Activated CD8-positive, alpha-beta T cell treated with anti-CD3 and anti-CD28 coated beads, Interleukin-2, amount 10 ng/mL, durations not matched to agents 7 days and 5 days (primary cell): ENCODE data around the gene IHH. TPM values are rescaled to one million over a fixed set of nuclear protein-coding genes. Genes with fewer than 3 reads are reported as not detected.

ENCODE experiments used
- ATAC-seq: fragments of 150-1000 bp; cut with Tn5 transposase; one replicate; pipeline ENCODE4 v1.10.0; 2021; ENCODE audit warnings: moderate library complexity
- CTCF ChIA-PET: fragments of 350-600 bp; sonication (Branson Sonifier 250); formaldehyde crosslinking; loops from one replicate; lab custom pipeline; 2021; ENCODE audit warnings: antibody characterized with exemption; lab: Charles Lee
- POLR2A ChIA-PET: fragments of 350-600 bp; sonication (Branson Sonifier 250); formaldehyde crosslinking; loops from one replicate; lab custom pipeline; 2021; ENCODE audit warnings: antibody characterized with exemption; lab: Charles Lee
- DNase-seq: peaks from one replicate; pipeline ENCODE4 v3.0.0-alpha.2; 2020
- H3K27ac Mint-ChIP-seq: one replicate; pipeline ENCODE4 v1.8.0; 2021; ENCODE audit warnings: mild to moderate bottlenecking, mixed read lengths
- H3K27me3 Mint-ChIP-seq: one replicate; pipeline ENCODE4 v1.8.0; 2021; ENCODE audit warnings: low read depth, mixed read lengths
- H3K36me3 Mint-ChIP-seq: one replicate; pipeline ENCODE4 v1.8.0; 2021; ENCODE audit warnings: low read depth, mixed read lengths
- H3K4me1 Mint-ChIP-seq: one replicate; pipeline ENCODE4 v1.8.0; 2021; ENCODE audit warnings: low read depth, mixed read lengths
- H3K4me3 Mint-ChIP-seq: one replicate; pipeline ENCODE4 v1.8.0; 2021; ENCODE audit warnings: mild to moderate bottlenecking, mixed read lengths
- H3K9me3 Mint-ChIP-seq: one replicate; pipeline ENCODE4 v1.8.0; 2022; ENCODE audit warnings: mixed read lengths; ENCODE audit not compliant: insufficient read depth
- total RNA-seq, 2 experiments: library from RNA; stranded (reverse); gene quantifications; one replicate each; pipeline ENCODE4 v1.2.3, GENCODE V29; 2021

Gene IHH
- total RNA-seq, 2 experiments from 2014 or later: not detected

DNA sequence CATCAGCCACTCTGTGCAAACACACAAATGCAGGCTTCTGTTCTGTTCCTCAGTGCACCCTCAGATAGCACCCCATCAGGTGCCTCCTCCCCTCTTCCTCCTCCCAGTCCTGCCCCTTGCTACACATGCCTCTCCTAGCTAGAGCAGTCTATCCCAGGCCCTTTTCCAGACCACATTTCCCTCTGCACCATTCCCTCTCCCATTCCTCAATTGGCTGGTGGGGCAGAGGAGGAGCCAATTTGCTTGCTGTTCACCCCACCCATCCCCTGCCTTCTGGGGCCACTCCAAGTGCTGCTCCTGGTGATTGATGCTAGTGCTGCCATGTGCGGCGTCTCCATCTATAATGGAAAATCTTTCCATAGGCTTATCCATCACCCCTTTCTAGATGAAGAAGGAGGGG is 24.8 kb downstream of the IHH start:
- no peak overlapping the region for H3K4me3 Mint-ChIP-seq
- H3K27me3 Mint-ChIP-seq: peaks cover 49% of the 10 kb centered on the region
- POLR2A ChIA-PET: no interaction called here
- ATAC-seq (no peak), DNase-seq (no peak)
- H3K4me1 Mint-ChIP-seq: no peaks in the 10 kb centered on the region
- CTCF ChIA-PET: no interaction called here
- no peak overlapping the region for H3K27ac Mint-ChIP-seq
- H3K36me3 Mint-ChIP-seq: no peaks in the 10 kb centered on the region
- H3K9me3 Mint-ChIP-seq: no peaks in the 10 kb centered on the region

DNA sequence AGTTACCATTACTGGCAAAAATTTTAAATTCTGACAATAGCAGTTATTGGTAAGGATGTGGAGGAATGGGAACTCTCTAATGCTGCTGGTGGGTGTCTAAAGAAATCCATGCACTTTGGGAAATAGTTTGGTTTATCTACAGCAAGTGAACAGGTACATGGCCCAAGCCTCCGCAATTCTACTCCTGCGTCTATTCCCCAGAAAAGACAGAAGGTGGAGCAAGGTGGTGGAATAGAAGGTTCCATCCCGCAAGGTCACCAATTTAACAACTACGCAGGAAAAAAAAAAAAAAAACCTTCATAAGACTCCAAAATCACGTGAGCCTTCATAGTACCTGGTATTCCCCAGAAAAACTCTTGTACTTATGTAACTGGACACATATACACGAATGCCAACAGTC is 25.9 kb downstream of the IHH start:
- H3K4me3 Mint-ChIP-seq: no peak overlapping the region
- POLR2A ChIA-PET: no interaction called here
- H3K36me3 Mint-ChIP-seq: no peaks in the 10 kb centered on the region
- ATAC-seq: no peak
- H3K9me3 Mint-ChIP-seq: no peaks in the 10 kb centered on the region
- H3K27me3 Mint-ChIP-seq: peaks cover 40% of the 10 kb centered on the region
- no peaks in the 10 kb centered on the region for H3K4me1 Mint-ChIP-seq
- no peak for DNase-seq
- no peak overlapping the region for H3K27ac Mint-ChIP-seq
- CTCF ChIA-PET: no interaction called here

DNA sequence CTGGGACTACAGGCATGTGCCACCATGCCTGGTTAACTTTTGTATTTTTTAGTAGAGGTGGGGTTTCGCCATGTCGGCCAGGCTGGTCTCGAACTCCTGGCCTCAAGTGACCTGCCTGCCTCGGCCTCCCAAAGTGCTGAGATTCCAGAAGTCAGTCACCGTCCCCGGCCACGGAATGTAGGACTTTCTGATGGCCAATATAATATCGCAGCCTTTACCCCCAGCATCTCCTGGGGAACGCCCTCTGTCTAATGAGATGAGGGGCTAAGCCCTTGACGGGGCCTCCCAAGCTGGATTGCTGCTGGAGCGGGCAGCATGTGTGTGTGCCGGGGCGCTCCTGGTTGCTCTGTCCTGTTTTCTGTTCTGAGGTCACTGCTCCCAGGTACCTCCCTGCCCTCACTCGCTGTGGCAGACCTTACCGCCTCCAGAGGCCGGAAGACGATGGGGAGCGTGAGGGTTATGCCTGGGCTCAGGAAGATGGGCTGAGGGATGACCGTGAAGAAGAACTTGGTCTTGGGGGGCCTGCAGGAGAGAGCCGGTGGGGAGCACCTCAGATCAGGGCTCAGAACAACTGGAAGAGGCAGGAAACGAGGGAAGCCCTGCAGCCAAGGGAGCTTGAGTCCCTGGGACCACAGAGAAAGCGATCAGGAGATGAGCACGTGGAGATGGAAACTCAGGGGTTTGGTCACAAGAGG is 28.5 kb downstream of the IHH start:
- H3K4me3 Mint-ChIP-seq: no peak overlapping the region
- no peaks in the 10 kb centered on the region for H3K4me1 Mint-ChIP-seq
- POLR2A ChIA-PET: no interaction called here
- H3K27me3 Mint-ChIP-seq: peaks cover 32% of the 10 kb centered on the region
- no peak for ATAC-seq
- CTCF ChIA-PET: no interaction called here
- no peaks in the 10 kb centered on the region for H3K36me3 Mint-ChIP-seq
- H3K9me3 Mint-ChIP-seq: no peaks in the 10 kb centered on the region
- H3K27ac Mint-ChIP-seq: no peak overlapping the region
- no peak for DNase-seq

DNA sequence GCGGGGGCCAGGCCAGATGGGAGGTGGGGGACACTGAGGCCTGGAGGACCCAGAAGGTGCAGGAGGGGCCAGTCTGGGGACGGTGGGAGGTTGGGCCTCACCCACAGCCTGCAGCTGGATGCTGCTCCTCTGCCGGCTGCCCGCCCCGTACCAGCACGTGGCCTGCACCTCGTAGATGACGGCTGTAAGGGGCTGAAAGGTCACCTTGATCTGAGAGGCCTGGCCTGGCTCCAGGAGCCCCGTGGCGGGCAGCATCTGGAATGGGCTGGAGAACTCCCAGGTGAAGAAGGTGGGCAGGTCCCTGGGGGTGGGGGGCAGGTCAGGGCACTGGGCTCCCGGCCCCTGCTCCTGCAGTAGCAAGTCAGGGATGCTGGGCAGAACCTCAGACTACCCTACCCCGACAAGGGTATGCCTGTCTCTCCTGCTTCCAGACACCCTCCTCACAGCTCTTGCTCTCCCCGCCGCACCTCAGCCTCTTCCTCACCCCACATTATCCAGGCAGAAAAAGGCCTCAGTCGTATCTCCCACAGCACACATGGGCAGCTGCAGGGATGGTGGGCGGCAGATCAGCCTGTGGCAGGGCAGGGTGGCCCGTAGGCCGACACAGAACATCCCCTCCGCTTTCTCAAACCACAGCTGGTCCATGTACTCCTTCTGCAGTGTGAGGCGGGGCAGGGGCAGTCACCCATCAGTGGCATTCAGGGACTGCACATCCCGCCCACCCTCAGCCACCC is 29.5 kb downstream of the IHH start:
- DNase-seq (no peak), ATAC-seq (no peak)
- no peak overlapping the region for H3K27ac Mint-ChIP-seq
- ChIA-PET POLR2A (no interaction called here), CTCF (interaction anchor here (2.0 to 2.3 kb wide), 2 partner anchors 42 to 123 kb away, joined by 9 to 29 read pairs; no protein-coding TSS in a partner anchor)
- no peaks in the 10 kb centered on the region for H3K36me3 Mint-ChIP-seq
- no peaks in the 10 kb centered on the region for H3K9me3 Mint-ChIP-seq
- no peak overlapping the region for H3K4me3 Mint-ChIP-seq
- no peaks in the 10 kb centered on the region for H3K4me1 Mint-ChIP-seq
- H3K27me3 Mint-ChIP-seq: peaks cover 32% of the 10 kb centered on the region

DNA sequence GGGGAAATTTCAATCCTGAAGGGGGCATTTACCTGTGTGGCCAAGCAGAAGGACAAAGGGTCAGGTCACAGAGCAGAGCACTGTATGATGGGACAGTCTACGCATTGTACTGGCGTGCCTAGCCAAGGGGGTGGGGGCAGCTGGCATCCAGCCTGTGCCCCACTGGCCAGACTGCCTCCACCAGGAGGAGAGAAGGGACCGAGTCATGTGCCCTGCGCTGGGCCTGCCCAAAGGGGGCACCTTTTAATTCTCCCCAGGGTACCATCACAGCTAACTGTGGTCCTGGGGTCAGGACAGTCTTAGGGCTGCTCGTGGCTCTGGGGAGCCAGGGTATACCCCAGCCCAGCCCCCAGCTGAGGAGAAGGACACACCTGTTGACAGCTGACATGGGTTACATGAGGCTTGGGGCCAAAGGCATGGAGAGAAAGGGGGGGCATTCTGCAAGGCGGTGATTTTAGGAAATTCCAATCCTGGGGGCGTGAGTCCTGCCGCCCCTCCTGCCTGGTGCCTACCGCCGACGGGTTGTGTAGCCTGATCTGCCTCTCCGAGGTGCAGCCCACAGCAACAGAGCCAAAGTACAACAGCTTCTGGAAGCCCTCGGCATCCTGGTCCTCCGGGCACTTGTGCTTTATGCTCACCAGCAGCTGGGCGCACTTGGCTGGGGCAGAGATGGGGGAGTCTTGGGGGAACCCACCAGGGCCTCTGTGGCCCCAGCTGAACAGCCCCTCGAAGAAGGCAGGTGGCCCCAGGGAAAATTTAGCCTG is 30.4 kb downstream of the IHH start:
- no peak overlapping the region for H3K4me3 Mint-ChIP-seq
- no peaks in the 10 kb centered on the region for H3K4me1 Mint-ChIP-seq
- no peak overlapping the region for H3K27ac Mint-ChIP-seq
- no peaks in the 10 kb centered on the region for H3K36me3 Mint-ChIP-seq
- ChIA-PET POLR2A (interaction anchor here (0.5 kb wide), 1 partner anchor 22 kb away, joined by 3 read pairs; no protein-coding TSS in a partner anchor), CTCF (interaction anchor here (0.6 to 2.3 kb wide), 57 partner anchors 10 to 361 kb away, joined by 3 to 29 read pairs (median 5); partner anchors contain the start of genes CFAP65 and SLC23A3)
- DNase-seq (no peak), ATAC-seq (no peak)
- H3K9me3 Mint-ChIP-seq: no peaks in the 10 kb centered on the region
- H3K27me3 Mint-ChIP-seq: peaks cover 27% of the 10 kb centered on the region

DNA sequence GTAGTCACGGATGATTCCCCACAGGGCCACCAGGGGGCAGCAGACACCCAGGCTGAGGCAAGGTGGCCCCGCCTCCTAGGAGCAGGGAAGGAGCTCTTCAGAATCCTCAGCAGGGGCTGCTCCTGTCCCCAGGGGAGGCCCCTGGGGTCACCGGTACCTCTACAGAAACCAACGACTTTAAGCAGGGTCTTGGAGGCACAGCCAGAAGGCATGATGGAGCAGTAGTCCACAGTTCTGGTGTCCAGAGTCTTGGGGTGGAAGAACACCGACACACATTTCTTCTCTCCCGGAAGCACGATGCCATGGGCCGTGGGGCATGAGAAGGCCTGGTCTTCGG is 30.9 kb downstream of the IHH start:
- H3K36me3 Mint-ChIP-seq: no peaks in the 10 kb centered on the region
- H3K27me3 Mint-ChIP-seq: peaks cover 22% of the 10 kb centered on the region
- ChIA-PET POLR2A (no interaction called here), CTCF (interaction anchor here (0.6 to 2.3 kb wide), 57 partner anchors 10 to 362 kb away, joined by 3 to 29 read pairs (median 5); partner anchors contain the start of genes CFAP65 and SLC23A3)
- H3K9me3 Mint-ChIP-seq: no peaks in the 10 kb centered on the region
- peak; percentile 91 for ATAC-seq
- no peak overlapping the region for H3K27ac Mint-ChIP-seq
- no peak overlapping the region for H3K4me3 Mint-ChIP-seq
- DNase-seq: peak; percentile 82
- H3K4me1 Mint-ChIP-seq: no peaks in the 10 kb centered on the region

DNA sequence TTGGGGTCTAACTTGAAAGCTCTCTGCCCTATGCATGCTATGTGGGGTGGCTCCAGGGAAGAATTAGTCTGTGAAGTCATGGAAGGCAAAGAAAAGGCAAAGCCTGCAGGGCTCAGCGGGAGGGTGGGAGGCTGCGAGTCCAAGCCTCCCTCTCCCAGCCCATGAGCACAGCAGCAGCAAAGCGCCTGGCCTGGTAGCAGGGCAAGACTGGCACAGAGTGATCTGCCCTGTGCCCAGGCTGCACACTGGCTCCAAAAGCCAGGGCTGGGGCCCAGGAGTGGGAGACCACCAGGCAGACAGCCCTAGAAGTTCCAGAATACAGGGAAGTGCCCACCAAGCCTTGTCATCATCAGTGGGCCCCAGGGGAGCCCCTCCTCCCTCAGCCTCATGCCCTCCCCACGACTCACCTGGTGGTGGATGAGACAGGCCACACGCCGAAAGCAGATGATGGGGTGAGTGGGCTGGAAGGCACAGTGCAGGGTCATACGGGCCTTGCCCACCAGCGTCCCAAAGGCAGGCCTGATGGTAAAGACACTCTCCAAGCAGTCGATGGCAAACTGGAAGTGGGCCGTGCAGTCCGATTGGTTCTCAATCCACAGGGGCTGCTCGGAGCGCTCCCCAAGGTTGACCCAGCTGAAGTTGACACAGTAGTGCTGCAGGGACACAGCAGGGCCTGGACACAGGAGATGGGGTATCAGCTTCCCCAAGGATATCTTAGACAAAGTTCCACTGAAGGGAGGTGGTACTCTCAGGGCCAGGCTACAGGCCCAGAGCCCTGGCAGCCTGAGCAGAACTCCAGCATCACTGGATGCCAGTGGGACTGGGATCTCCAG is 31.5 kb downstream of the IHH start:
- peak; percentile 14 for ATAC-seq
- Mint-ChIP-seq H3K4me3 (no peak overlapping the region), H3K27me3 (peaks cover 16% of the 10 kb centered on the region), H3K4me1 (no peaks in the 10 kb centered on the region), H3K27ac (no peak overlapping the region), H3K36me3 (no peaks in the 10 kb centered on the region), H3K9me3 (no peaks in the 10 kb centered on the region)
- no peak for DNase-seq
- CTCF ChIA-PET: interaction anchor here (0.6 to 2.3 kb wide), 55 partner anchors 10 to 362 kb away, joined by 3 to 29 read pairs (median 4); partner anchors contain the start of genes CFAP65 and SLC23A3
- POLR2A ChIA-PET: no interaction called here

DNA sequence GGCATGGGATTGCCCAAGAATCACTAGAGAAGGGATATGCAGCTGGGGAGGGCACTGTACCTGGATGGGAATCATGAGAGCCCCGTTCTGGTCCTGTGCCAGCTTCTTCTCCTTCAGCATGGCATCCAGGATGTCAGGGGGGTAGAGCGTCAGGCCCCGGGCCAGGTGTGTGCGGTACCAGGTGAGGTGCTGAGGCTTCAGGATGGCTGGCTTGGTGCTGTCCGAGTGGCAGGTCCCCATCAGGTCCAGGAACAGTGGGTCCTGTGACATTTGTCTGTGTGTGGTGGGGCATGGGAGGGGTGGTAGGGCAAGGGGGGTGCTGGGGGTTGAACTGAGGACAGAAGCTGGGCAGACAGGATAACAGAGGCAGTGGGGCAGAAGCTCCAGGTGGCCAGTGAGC is 32.6 kb downstream of the IHH start:
- Mint-ChIP-seq H3K27me3 (peaks cover 8% of the 10 kb centered on the region), H3K4me3 (no peak overlapping the region), H3K27ac (no peak overlapping the region), H3K4me1 (no peaks in the 10 kb centered on the region), H3K36me3 (no peaks in the 10 kb centered on the region), H3K9me3 (no peaks in the 10 kb centered on the region)
- ATAC-seq (no peak), DNase-seq (no peak)
- ChIA-PET POLR2A (no interaction called here), CTCF (interaction anchor here (0.6 to 2.0 kb wide), 3 partner anchors 30 to 131 kb away, joined by 3 to 15 read pairs (median 3); no protein-coding TSS in a partner anchor)

DNA sequence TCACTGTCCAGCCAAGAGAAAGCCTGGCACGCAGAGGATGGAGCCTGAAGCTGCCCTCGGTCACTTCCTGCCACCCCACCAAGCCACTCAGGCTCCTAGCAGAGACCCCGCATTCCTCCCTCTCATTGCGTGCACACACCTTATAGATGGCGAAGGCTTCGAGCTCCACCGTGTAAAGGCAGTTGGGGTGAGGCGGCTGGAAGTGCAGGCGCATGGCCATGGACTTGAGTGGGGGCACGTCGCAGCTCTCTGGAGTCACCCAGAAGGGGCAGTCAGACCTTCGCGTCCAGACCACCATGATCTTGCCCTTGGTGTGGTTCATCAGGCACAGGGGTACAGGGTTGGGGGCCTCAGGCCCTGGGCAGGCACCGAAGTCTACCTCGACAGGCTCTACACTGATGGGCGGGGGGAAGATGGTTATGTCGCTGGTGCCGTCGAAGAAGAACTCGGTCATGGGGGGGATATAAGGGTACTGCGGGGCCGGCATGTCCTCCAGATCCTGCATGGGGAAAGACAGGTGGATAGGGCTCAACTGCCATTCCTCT is 33.1 kb downstream of the IHH start:
- CTCF ChIA-PET: interaction anchor here (1.0 to 1.6 kb wide), 3 partner anchors 48 to 127 kb away, joined by 3 to 5 read pairs (median 4); no protein-coding TSS in a partner anchor

DNA sequence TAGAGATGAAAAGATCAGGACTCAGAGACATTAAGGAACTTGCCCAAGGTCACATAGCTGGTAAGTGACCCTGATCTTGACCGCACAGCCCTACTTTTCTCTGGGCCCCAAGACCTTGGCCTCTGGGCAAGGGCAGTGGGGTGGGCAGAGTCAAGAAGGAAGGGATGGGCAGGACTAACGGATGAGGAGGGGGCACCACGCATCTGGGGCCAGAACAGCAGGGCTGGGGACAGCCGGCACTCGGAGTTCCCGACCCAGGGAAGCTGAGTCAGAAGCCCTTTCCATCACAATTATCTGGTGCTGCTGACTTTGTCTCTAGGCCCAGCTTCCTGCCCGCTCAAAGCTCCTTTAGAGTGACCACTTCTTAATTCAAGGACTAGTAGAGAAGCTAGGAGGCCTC is 33.8 kb downstream of the IHH start:
- no peaks in the 10 kb centered on the region for H3K36me3 Mint-ChIP-seq
- H3K27ac Mint-ChIP-seq: no peak overlapping the region
- H3K4me1 Mint-ChIP-seq: no peaks in the 10 kb centered on the region
- no peak for DNase-seq
- H3K27me3 Mint-ChIP-seq: no peaks in the 10 kb centered on the region
- H3K9me3 Mint-ChIP-seq: no peaks in the 10 kb centered on the region
- no peak for ATAC-seq
- H3K4me3 Mint-ChIP-seq: no peak overlapping the region
- ChIA-PET CTCF (interaction anchor here (0.6 to 1.6 kb wide), 4 partner anchors 47 to 133 kb away, joined by 3 to 5 read pairs (median 4); no protein-coding TSS in a partner anchor), POLR2A (no interaction called here)

More for the DNA sequence above, 33.1 kb downstream of the IHH start:
- Mint-ChIP-seq H3K4me3 (no peak overlapping the region), H3K27ac (no peak overlapping the region), H3K4me1 (no peaks in the 10 kb centered on the region), H3K27me3 (peaks cover 4% of the 10 kb centered on the region), H3K36me3 (no peaks in the 10 kb centered on the region), H3K9me3 (no peaks in the 10 kb centered on the region)
- no peak for ATAC-seq
- POLR2A ChIA-PET: no interaction called here
- no peak for DNase-seq
